Peyer's patch (tissue), 4 donors: ENCODE measurements around the gene CELA1. TPM values are rescaled to one million over a fixed set of nuclear protein-coding genes. Genes with fewer than 3 reads are reported as not detected.

ENCODE experiments used
- DNase-seq, 3 donors: peaks; one replicate each; pipeline ENCODE4 v3.0.0-alpha.2; 2017 to 2019
- H3K27ac ChIP-seq, 4 donors: fragments of 200-600 bp; sonication (generic); one replicate each; pipeline ENCODE4 v1.5.1; 2016 to 2019
- H3K27me3 ChIP-seq, 2 donors: fragments of 200-600 bp; sonication (generic); one replicate each; pipeline ENCODE4 v1.5.1; 2019
- H3K36me3 ChIP-seq, 3 donors: fragments of 200-600 bp; sonication (generic); one replicate each; pipeline ENCODE4 v1.5.1; 2016 to 2019
- H3K4me1 ChIP-seq, 4 donors: fragments of 200-600 bp; sonication (generic); one replicate each; pipeline ENCODE4 v1.5.1; 2016 to 2019
- H3K4me3 ChIP-seq, 4 donors: fragments of 200-600 bp; sonication (generic); 1 replicate in 3 of 4; 2 replicates in 1 of 4; pipeline ENCODE4 v1.5.1; 2016 to 2019; ENCODE audit warnings: mild to moderate bottlenecking in 1 of 4
- H3K9me3 ChIP-seq, 4 donors: fragments of 200-600 bp; sonication (generic); one replicate each; pipeline ENCODE4 v1.5.1; 2016 to 2019; ENCODE audit warnings: mild to moderate bottlenecking in 1 of 4
- POLR2A ChIP-seq, 2 donors: fragments of 450-650 bp; IDR thresholded peaks; one replicate each; pipeline ENCODE4 v1.5.1; 2017; ENCODE audit warnings: antibody characterized with exemption in 2 of 2, mild to moderate bottlenecking in 2 of 2, moderate library complexity in 2 of 2
- total RNA-seq, 4 donors: library from RNA; depleted of rRNA; stranded (reverse); fragments of >200 nt; gene quantifications; one replicate each; pipeline ENCODE4 v1.1.0, GENCODE V29; 2016
- TF ChIP-seq, protein P1 (sequence below), 6 experiments: fragments of 450-650 bp in 4 of 6; fragments of 200-600 bp in 2 of 6; sonication (generic) in 1 of 6; IDR thresholded peaks; one replicate each; pipeline ENCODE4 v1.5.1; 2017 to 2019; ENCODE audit warnings: antibody characterized with exemption in 6 of 6, mild to moderate bottlenecking in 3 of 6, moderate library complexity in 1 of 6

CELA1 gene
- total RNA-seq, 4 donors from 2014 or later: not detected

DNA sequence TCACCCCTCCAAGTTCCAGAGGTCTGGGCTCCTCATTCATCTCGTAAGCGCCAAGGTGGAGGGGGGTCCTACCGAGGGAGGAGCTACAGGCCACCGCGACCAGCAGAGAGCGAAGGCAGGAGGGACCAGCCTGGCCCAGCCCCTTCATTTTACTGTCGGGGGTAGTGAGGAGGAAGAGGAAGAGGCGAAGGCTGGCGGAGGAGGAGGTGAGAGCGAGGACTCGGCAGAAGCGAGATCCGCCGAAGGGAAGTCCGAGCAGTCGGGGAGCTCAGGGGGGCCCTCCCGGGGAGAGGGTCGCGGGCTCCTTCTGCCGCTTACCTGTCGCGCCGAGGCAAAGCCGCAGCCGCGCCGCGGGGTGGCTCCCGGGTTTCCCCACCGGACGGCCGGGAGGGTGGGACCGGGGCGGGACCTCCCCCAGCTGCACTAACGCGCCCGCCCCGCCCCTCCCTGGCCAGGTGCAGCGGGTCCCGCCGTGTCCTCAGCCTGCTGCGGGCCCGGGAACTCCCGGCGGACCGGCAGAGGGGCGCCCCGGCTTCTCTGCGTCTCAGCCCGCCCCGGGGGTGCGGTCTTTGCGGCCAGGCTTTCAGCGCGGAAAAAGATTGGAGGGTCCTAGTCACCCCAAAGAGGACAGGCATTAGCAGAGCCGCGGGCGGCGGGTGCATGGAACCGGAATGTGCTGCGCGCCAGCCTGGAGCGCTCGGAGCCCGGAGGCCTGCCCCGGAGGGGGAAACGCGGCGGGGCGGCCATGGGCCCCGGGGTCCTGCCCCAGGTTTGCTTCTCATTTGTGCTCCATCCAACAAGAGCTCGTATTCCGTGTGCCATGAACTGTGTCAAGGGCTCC is 45.0 kb upstream of the CELA1 start, which contains the start of gene GALNT6:
TSS of gene GALNT6 (minus strand) at position 124 of the 841 bp plus-strand sequence. CDS start 11,625 bp downstream, outside the sequence.
- Histone ChIP-seq H3K4me1 (peaks cover 0 to 49% (median 5%) of the 10 kb centered on the region in 4 donors), H3K36me3 (no peaks in the 10 kb centered on the region), H3K27me3 (peaks cover 0 to 7% of the 10 kb centered on the region in 2 donors), H3K27ac (peak within 1 kb of the TSS; percentile 52 to 85 (median 72)), H3K4me3 (peak within 1 kb of the TSS; percentile 48 to 84 (median 75)), H3K9me3 (no peaks in the 10 kb centered on the region)
- peak; percentile 83 to 91 (median 87) for DNase-seq
- TF ChIP-seq POLR2A (IDR thresholded peaks at IDR 0.05): peak; percentile 34 to 78
- TF ChIP-seq, protein P1, sequence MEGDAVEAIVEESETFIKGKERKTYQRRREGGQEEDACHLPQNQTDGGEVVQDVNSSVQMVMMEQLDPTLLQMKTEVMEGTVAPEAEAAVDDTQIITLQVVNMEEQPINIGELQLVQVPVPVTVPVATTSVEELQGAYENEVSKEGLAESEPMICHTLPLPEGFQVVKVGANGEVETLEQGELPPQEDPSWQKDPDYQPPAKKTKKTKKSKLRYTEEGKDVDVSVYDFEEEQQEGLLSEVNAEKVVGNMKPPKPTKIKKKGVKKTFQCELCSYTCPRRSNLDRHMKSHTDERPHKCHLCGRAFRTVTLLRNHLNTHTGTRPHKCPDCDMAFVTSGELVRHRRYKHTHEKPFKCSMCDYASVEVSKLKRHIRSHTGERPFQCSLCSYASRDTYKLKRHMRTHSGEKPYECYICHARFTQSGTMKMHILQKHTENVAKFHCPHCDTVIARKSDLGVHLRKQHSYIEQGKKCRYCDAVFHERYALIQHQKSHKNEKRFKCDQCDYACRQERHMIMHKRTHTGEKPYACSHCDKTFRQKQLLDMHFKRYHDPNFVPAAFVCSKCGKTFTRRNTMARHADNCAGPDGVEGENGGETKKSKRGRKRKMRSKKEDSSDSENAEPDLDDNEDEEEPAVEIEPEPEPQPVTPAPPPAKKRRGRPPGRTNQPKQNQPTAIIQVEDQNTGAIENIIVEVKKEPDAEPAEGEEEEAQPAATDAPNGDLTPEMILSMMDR (IDR thresholded peaks at IDR 0.05): no peak

DNA sequence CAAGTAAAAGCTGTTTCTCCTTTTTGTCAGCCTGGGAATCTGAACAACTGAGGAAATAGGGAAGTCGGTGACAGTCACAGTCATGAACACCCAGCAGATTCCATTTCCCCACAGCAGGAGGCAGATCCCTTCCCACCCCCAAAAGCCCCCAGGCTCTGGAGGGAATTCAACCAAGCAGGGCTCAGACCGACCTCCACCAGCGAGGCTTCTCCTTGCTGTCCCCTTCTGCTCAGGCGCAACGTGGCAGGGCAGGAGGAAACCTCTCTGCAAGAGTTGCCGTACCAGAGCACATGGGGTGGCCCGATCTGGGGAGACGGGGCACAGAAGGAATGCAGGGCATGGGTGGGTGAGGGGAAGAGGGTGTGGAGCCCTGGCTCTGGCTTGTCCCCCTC is 44.4 kb upstream of the CELA1 start:
- DNase-seq: peak; percentile 43 to 63 (median 62)

DNA sequence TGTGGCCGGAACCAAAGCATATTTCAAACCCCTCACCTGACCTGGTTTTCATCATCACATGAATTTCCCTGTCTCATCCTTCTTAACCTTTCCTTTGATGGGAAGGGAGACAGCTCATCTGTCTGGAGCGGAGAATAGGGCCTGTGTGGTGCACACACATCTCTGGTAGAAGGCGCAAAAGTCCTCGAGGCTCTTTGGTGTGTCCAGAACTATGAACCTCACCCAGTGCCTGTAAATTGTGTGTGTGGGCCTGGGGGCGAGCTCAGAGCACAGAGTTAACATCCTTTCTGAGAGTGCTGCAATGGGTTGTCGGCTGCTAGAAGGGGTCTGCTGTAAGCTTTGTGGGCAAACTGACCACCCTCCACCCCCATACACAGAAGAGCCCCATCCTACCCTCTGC is 44.0 kb upstream of the CELA1 start:
- peaks cover 0 to 7% of the 10 kb centered on the region in 2 donors for H3K27me3 ChIP-seq
- peaks cover 0 to 47% (median 3%) of the 10 kb centered on the region in 4 donors for H3K4me1 ChIP-seq
- H3K36me3 ChIP-seq: no peaks in the 10 kb centered on the region
- peak overlapping the region in 3 of 4 donors; percentile 71 to 84 (median 79) for H3K4me3 ChIP-seq
- no peak for TF ChIP-seq POLR2A (IDR thresholded peaks at IDR 0.05)
- TF ChIP-seq, protein P1 (IDR thresholded peaks at IDR 0.05): no peak
- peak in 1 of 3 donors; percentile 40 for DNase-seq
- peak overlapping the region in 2 of 4 donors; percentile 84 to 85 for H3K27ac ChIP-seq
- no peaks in the 10 kb centered on the region for H3K9me3 ChIP-seq

More for the DNA sequence above, 44.4 kb upstream of the CELA1 start:
- Histone ChIP-seq H3K4me1 (peaks cover 0 to 49% (median 5%) of the 10 kb centered on the region in 4 donors), H3K36me3 (no peaks in the 10 kb centered on the region), H3K27me3 (peaks cover 0 to 7% of the 10 kb centered on the region in 2 donors), H3K4me3 (peak overlapping the region; percentile 48 to 84 (median 75)), H3K27ac (peak overlapping the region; percentile 52 to 85 (median 72)), H3K9me3 (no peaks in the 10 kb centered on the region)
- TF ChIP-seq, protein P1 (IDR thresholded peaks at IDR 0.05): peak in 2 of 6 experiments; percentile 2 to 11
- no peak for TF ChIP-seq POLR2A (IDR thresholded peaks at IDR 0.05)

DNA sequence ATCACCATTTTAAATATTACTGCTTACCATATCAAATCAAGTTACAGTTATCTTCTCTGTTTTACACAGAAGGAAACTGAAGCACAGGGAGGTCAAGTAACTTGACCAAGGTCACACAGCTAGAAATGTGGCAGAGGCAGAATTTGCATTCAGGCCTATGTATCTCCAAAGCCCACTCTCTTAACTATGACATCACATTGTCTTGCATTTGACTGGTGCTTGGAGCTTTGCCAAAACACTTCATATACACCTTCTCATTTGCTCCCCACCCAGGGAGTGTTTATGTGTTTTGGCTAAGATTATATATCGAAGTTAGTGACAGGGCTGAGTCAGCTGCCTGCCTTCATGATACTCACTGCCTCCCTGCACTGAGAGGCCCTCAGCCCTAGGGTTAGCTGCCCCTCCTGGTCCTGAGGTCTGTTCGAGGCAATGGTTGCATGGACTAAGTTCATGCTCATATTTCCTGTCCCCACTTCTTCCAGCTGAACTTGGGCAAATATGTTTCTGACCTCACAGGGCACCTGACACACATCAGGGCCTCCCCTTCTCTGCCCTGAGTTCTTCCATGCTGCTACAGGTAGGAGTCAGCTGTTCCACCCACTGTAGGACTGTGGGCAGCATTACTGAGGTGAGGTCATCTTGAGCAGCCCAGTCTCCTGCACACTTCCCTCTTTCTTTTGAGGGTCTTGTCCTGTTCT is 43.0 kb upstream of the CELA1 start:
- TF ChIP-seq POLR2A (IDR thresholded peaks at IDR 0.05): no peak
- TF ChIP-seq, protein P1 (IDR thresholded peaks at IDR 0.05): no peak
- Histone ChIP-seq H3K4me3 (no peak overlapping the region), H3K27ac (peak overlapping the region in 1 of 4 donors; percentile 27), H3K27me3 (peaks cover 0 to 7% of the 10 kb centered on the region in 2 donors), H3K4me1 (peaks cover 0 to 38% (median 2%) of the 10 kb centered on the region in 4 donors), H3K36me3 (no peaks in the 10 kb centered on the region), H3K9me3 (no peaks in the 10 kb centered on the region)
- DNase-seq: peak in 1 of 3 donors; percentile 46

DNA sequence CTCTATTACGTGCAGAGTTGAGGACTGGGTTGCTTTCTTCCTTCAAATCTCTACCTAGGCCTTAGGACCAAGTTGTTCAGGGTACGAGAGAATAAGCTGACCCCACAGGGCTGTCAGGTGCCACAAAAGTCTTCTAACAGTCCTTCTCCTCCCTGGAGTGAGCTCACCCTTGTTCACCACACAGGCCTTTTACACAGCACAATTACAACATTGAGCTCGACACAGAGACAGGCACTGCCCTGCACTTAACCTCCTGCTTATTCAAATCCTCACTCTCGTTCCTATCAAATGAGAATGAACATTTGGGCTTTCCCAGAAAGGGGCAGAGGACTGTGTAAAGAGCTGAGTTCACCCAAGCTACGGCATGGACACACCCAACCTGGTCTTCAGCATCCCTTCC is 42.4 kb upstream of the CELA1 start:
- Histone ChIP-seq H3K27me3 (peaks cover 0 to 7% of the 10 kb centered on the region in 2 donors), H3K4me1 (peaks cover 0 to 32% (median 2%) of the 10 kb centered on the region in 4 donors), H3K4me3 (no peak overlapping the region), H3K36me3 (no peaks in the 10 kb centered on the region), H3K9me3 (no peaks in the 10 kb centered on the region), H3K27ac (no peak overlapping the region)
- no peak for DNase-seq
- TF ChIP-seq, protein P1 (IDR thresholded peaks at IDR 0.05): no peak
- no peak for TF ChIP-seq POLR2A (IDR thresholded peaks at IDR 0.05)
